Esophagus muscularis mucosa (tissue), 4 donors: ENCODE measurements around the gene SPSB4.
"Not testable (repeated sequence)": the region's sequence is repeated elsewhere in the genome, so short reads cannot be mapped to it uniquely, and the experiment has no call there.

ENCODE experiments used
- CTCF ChIP-seq, 3 experiments: fragments of 200-600 bp in 2 of 3; fragments of 450-650 bp in 1 of 3; sonication (generic) in 2 of 3; IDR thresholded peaks; one replicate each; pipeline ENCODE4 v1.5.1; 2017 to 2019; ENCODE audit warnings: antibody characterized with exemption in 3 of 3, mild to moderate bottlenecking in 2 of 3, moderate library complexity in 1 of 3
- EP300 ChIP-seq: sonication (generic); formaldehyde crosslinking; IDR thresholded peaks from one replicate; pipeline ENCODE4 v1.6.1; 2017; ENCODE audit warnings: antibody characterized with exemption
- POLR2A ChIP-seq: fragments of 450-650 bp; IDR thresholded peaks from one replicate; pipeline ENCODE4 v1.6.1; 2017; ENCODE audit warnings: antibody characterized with exemption, moderate library complexity, mild to moderate bottlenecking, low read depth

- TF ChIP-seq POLR2A; EP300; CTCF (IDR thresholded peaks at IDR 0.05): not testable (repeated sequence)
Measured at GRCh38 chr3:141117982-141118381, 66.8 kb downstream of the SPSB4 start.
